NCI-H526 treated with DMSO at 0.1 percent for 48 hours (cell line): ENCODE measurements around the gene HTR2C.
"Not testable (repeated sequence)": the region's sequence is repeated elsewhere in the genome, so short reads cannot be mapped to it uniquely, and the experiment has no call there.

Source experiments
- DNase-seq: peaks from one replicate; lab custom pipeline; 2025; lab: John Stamatoyannopoulos, UW

HTR2C gene

GRCh38 chrX:114712466-114712865, 128.6 kb downstream of the HTR2C start:
- no peak for DNase-seq

GRCh38 chrX:114715096-114715495, 131.2 kb downstream of the HTR2C start:
- no peak for DNase-seq

DNA sequence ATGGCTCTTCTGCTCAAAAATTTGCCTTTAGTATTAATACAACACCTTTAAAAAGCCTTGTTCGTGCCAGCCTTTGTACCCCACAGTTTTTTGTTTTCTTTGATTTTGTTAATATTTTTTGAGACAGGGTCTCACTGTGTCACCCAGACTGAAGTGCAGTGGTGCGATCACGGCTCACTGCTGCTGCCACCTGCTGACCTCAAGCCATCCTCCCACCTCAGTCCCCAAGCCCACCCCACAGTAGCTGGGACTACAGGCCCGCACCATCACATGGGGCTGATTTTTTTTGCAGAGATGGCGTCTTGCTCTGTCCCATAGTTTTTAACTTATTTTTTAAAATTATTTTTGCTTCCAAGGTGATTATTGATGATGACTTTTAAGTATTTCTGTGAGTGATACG, 134.0 kb downstream of the HTR2C start:
- no peak for DNase-seq

GRCh38 chrX:114766541-114766940, 182.7 kb downstream of the HTR2C start:
- DNase-seq, result no peak

DNA sequence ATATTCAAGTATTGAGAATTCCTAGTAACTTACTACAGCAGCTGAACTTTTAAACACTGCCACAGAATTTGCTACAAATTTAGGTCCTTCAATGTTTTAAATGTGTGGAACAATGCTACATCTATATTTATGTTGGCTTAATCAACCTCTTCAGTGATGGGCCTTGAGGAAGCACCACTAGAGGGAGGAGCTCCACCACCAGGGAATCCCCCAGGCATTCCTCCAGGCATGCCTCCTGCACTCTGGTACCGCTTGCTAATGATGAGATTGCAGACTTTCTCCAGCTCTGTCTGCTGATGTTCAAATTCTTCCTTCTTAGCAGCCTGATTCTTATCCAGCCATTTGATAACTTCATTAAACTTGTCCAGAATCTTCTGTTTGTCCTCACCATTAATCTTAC, 190.8 kb downstream of the HTR2C start:
- DNase-seq, result no peak

- DNase-seq, result no peak
Measured at GRCh38 chrX:114782925-114783324, 199.0 kb downstream of the HTR2C start.

- no peak for DNase-seq
Measured at GRCh38 chrX:114787061-114787460, 203.2 kb downstream of the HTR2C start.

DNA sequence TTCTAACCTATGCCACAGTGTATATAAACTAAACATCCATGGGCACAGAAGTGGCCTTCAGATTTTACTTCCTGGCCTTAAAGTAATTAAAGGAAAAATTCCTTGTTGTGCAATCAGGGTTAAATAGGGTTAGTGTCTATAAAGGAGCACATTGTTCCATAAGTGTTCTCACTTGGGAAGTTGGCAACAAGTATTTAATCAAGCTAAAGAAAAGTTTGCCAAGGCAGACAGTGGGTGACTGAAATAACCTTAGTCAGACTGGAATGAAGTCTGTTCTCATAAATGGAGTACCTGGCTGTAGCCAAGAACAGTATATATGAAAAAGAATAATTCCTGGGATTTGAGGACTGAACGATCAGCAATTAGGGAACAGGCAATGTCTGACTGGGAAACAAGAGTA, 213.6 kb downstream of the HTR2C start:
- no peak for DNase-seq

- DNase-seq, result no peak
Measured at GRCh38 chrX:114798907-114799306, 215.0 kb downstream of the HTR2C start.

DNA sequence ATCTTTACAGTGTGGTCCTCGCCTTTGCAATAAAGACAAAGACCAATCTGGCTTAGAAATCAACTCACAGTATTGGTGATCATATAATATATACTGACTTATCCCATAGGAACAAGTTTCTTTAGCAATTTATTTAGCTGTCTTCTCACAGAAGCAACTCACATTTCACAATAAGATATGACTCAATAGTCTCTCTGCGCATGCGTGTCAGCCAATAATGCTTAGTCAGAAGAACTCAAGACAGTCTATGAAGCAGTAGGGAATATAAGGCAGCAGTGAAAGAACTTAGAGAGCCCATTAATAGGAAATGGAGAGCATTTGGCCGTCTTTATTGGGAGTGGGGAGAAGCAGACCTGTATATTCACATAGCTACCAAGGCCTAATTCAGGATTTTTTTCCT, 216.8 kb downstream of the HTR2C start:
- DNase-seq, result no peak

GRCh38 chrX:114819509-114819908, 235.6 kb downstream of the HTR2C start:
- no peak for DNase-seq

- DNase-seq, result no peak
Measured at GRCh38 chrX:114841051-114841450, 257.2 kb downstream of the HTR2C start.

DNA sequence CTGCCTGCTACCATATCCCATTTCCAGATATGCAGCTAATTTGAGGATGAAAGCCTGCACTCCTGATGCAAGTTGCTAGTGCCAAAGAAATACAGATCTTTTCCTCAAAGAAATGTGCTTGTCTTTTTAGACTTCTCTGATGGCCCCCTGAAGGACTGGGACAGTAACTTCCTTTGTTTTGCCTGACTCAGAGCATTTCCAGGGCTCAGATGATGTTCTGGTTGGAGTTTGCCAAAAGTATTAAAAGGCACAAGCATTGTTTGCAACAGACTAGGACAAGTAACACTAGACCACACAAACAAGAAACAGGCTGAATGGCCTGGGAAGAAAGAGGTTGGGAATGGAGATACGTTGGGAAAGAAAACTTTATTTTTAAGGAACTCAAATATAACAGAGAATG, 258.3 kb downstream of the HTR2C start:
- DNase-seq, result no peak

- DNase-seq, result no peak
Measured at GRCh38 chrX:114889481-114889880, 305.6 kb downstream of the HTR2C start.

- no peak for DNase-seq
Measured at GRCh38 chrX:114903618-114904017, 319.7 kb downstream of the HTR2C start.

DNA sequence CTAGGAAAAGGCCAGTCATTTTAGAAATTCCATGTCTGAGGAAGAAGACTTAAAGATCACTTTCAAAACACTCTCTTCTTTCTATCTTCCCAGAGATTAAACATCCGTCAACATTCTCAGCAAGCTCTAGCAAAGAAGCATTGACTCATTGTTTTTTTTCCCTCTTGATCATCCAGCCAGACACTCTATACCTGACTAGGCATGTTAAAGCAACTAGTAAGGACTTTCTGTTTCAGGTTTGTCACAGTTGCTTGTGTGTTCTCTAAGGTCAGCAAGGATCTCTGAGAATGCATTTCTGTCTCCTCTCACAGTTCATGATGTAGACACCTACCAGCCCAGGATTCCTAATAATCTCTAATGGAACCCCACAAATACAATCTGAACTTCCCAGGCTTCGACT, 321.4 kb downstream of the HTR2C start:
- DNase-seq, result no peak

- DNase-seq, result no peak
Measured at GRCh38 chrX:114906984-114907510, 323.2 kb downstream of the HTR2C start.

DNA sequence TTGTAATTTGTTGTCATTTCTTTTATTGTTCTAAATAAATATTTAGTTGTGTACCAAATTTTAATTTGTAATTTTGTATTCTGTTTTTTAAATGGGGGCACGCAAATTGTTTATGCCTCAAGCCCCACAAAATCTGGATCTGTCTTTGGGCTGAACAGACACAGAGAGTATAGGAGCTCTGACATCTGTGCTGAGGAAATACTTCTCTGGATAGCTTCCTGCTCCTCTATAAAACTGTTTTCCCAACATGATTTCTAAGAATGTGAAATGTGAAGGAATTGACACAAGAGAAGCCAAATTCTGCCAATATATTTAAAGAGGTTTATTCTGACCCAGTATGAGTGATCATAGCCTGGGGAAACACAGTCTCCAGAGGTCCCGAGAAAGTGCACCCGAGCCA, 340.5 kb downstream of the HTR2C start:
- no peak for DNase-seq

- DNase-seq, result no peak
Measured at GRCh38 chrX:114924856-114925255, 341.0 kb downstream of the HTR2C start.

GRCh38 chrX:114930227-114930626, 346.3 kb downstream of the HTR2C start:
- no peak for DNase-seq

GRCh38 chrX:114932550-114932949, 348.7 kb downstream of the HTR2C start:
- DNase-seq, result no peak

- DNase-seq, result not testable (repeated sequence)
Measured at GRCh38 chrX:114933291-114933690, 349.4 kb downstream of the HTR2C start.

DNA sequence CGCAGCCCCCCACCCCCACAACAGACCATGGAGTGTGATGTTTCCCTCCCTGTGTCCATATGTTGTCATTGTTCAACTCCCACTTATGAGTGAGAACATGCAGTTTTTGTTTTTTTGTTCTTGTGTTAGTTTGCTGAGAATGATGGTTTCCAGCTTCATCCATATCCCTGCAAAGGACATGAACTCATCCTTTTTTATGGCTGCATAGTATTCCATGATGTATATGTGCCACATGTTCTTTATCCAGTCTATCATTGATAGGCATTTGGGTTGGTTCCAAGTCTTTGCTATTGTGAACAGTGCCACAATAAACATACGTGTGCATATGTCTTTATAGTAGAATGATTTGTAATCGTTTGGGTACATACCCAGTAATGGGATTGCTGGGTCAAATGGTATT, 353.2 kb downstream of the HTR2C start:
- not testable (repeated sequence) for DNase-seq

GRCh38 chrX:114952696-114953095, 368.8 kb downstream of the HTR2C start:
- DNase-seq, result no peak
